ENCODE results near the gene DMPK.
"Not testable (repeated sequence)": the region's sequence is repeated elsewhere in the genome, so short reads cannot be mapped to it uniquely, and the experiment has no call there.

DMPK gene

GRCh38 chr19:45767410-45767880 is 14.8 kb downstream of the DMPK start:
- no peak for DNase-seq

DNA sequence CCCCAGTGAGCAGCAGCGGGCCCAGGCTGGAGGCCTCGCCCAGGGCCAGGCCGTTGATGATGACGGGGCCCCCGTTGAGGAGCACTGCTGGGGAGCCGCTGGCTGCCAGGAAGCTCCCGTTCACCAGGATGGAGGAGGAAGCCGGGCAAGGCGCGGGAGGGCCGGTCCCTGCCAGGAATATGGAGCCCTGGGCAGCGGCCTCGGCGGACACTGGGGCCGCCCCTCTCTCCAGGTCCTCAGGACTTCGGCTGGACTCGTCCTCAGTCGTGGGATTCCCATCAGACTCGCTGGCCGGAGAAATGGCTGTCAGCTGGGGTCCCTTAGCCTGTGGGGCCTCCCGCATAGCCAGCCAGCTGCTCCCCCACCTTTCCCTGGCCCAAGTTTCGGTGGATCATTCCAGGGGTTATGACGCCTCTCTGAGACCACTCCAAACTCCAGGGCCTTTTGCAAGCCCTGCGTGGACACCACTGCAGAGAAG is 15.4 kb downstream of the DMPK start:
- DNase-seq = no peak

DNA sequence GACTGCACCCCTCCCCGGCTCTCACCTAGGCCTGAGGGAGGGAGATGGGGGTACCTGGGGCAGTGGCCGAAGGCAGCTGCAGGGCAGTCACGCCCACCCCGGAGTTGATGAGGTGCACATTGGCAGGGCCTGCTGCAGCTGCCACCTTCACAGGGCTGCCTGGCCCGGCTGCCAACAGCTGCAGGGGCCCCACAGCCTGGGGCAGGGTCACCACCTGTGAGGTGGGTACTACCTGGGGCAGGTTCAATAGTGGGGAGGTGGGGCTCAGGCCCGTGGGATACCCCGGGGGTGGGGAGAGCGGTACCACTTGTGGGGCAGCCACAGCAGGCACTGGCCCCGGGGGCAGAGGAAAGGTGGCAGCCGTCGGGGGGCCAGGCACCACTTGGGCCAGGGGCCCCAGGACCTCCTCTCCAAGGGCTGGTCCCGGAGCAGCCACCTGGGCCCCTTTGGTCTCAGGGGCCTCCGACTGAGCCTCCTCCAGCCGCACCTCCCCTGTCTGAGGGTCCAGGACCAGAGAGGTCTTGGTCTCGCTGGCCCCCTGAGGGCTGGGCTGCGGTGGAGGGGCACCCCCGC is 15.9 kb downstream of the DMPK start:
- DNase-seq = no peak

DNA sequence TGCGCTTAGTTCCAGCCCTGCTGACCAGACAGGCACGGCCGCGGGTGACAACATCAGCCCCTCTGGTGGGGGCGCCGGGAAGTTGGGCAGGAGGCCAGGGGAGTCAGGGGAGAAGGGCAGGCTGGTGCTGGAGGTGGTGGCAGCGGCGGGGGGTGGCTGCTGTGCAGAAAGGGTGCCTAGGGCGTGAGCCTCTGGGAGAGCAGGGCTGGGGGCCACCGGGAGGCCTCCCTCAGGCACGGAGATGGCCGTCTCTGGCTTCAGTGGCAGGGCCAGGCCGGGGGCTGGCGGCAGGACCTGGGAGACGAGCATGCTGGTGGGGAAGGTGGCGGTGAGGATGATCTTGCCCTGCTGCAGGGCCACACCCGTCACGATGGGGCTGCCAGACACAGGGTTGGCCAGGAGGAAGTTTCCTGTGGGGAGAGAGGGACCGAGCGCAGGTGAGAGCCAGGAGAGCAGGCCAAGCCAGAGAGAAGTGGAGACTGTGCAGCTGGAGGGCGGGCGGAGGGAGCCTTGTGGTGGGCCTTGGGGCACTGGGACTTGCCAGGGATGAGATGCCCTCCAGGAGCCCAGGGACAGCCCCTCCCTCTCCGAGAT is 16.5 kb downstream of the DMPK start:
- no peak for DNase-seq

GRCh38 chr19:45764945-45765701 is 17.2 kb downstream of the DMPK start:
- no peak for DNase-seq

DNA sequence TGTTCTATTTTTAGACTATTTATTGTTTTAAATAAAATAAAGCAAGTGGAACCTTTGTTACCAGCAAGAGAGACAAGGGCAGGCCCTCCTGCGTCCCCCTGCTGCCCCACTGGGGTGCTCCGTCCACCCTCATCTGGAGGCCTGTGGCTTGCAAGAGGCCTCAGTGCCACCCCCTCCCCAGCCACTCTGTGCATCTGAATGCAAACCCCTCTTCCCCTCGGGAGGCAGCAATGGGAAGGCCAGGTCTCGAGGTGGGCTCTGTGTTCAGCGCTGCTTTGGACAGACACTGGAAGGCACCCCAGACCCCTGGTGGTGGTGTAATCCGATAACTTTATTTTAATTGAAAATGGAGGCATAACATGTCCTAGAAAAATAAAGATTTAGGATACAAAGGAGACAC is 17.8 kb downstream of the DMPK start:
- DNase-seq = no peak

DNA sequence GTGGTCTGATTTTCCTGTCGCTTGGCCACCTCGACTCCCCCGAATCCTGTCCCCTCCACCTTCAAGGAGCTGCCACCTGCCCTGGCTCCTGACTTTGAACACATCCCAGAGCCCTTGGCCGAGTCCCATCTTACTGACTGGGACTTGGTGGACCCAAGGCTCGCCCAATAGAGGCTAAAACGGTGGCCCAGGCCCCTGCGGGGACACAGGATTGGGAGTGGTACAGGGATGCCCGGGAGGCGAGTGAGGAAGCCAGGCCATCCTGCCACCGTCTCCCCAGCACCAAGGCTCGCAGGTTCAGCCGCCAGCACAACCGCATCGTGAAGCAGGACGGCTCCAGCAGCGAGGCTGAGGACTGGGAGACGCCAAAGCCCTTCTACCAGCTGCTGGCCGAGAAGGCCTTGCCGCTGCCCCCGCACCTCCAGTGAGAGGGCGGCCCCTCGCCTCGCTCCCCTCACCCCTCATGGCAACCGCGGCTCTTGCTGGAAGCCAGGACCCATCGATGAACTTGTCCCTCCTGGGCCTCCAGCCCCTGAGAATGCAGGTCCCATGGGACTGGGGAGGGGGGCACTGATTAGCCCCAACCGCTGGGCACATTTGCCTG is 18.5 kb downstream of the DMPK start:
- DNase-seq = no peak

DNA sequence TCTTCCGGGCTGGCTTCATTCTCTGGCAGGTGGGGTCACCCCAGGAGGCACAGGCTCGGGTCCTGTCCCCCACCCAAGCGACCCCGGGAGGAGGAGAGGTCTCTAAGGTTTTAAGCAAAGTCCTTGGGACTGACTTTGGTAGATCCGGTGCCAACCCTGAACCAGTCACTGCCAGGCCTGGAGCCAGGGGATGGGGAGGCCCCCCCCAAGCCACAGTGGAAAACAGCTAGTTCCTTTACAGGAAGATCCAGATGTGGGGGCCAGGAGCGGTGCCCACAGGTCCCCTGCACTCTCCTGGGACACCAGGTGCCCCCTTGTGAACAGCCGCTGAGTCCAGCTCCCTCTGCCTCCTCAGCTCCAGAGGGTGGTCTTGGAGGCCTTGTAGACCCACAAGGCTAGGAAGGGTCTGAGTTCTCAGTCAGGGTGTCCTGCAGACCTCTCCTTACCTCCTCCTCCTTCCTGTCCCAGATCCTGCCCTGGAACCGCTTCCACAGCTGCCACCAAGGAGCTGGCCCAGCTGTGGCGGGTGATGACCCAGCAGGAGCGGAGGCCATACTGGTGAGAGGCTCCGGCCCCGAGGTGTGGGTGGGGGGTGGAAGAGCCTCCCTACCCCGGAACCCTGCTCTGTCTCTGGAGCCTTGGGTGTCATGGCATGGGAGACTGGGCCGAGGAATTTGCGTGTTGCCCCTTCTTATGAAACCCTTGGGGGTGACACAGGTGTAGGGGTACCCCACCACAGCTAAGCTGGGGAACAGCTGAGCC is 19.2 kb downstream of the DMPK start:
- no peak for DNase-seq

GRCh38 chr19:45761714-45762113 is 20.6 kb downstream of the DMPK start:
- DNase-seq = no peak

GRCh38 chr19:45758921-45759320 is 23.4 kb downstream of the DMPK start:
- DNase-seq = no peak

DNA sequence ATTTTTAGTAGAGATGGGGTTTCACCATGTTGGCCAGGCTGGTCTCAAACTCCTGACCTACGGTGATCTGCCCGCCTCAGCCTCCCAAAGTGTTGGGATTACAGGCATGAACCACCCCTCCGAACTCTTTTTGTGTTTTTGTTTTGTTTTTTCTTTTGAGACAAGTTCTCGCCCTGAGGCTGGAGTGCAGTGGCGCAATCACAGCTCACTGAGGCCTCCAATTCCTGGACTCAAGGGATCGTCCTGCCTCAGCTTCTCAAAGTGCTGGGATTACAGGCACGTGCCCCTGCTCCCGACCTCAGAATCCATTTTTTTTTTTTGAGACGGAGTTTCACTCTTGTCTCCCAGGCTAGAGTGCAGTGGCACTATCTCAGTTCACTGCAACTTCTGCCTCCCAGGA is 24.6 kb downstream of the DMPK start:
- DNase-seq = no peak

DNA sequence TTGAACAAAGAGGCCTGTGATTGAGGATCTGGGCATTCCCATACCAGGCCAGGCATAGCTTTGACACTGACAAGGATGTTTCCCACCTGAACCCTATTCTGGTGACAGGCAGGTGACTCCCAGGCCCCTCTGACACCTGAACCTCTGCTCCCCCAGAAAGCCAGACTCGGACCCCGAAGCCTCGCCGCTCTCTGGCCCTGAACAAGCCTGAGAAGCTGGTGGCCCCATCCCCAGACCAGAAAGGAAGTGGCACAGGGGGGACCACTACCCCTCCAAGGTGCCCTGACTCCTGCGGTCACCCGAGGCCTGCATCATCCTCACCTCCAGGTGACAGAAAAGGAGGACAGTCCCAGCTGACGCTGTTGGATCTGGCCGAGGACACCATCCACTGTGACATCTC is 28.0 kb downstream of the DMPK start:
- no peak for DNase-seq

DNA sequence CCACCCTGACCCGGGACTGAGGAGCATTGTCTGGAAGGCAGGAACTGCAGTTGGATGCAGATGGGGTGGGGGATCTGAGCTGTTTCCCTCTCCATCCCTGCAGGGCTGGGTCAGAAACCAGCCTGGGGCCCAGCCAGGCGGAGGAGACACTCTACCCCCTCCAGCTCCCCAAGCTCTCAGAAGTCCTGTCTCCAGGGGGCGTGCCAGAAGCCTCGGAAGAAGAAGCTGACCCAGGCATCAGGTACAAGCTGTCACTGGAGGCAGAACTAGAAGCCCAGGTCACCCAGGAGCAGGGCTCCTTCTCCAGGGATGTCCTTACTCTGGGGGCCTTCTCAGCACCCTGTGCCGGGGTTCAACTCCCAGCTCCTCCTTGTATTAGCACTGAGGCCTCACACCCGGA is 28.7 kb downstream of the DMPK start:
- DNase-seq = no peak

DNA sequence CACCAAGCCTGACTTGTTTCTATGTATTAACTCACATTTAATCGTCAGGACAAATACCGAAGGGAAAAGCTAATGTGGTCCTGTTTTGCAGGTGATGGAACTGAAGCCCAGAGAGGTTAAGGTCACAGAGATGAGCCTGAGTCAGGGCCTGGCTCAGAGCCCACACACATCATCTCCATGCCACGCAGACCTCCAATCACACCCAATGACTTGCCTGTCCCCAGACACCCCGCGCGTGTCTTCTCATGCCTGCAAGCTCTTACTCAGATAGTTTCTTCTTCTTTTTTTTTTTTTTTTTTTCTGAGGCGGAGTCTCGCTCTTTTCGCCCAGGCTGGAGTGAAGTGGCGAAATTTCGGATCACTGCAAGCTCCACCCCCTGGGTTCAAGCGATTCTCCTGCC is 29.7 kb downstream of the DMPK start:
- no peak for DNase-seq

GRCh38 chr19:45751483-45751882 is 30.8 kb downstream of the DMPK start:
- not testable (repeated sequence) for DNase-seq

DNA sequence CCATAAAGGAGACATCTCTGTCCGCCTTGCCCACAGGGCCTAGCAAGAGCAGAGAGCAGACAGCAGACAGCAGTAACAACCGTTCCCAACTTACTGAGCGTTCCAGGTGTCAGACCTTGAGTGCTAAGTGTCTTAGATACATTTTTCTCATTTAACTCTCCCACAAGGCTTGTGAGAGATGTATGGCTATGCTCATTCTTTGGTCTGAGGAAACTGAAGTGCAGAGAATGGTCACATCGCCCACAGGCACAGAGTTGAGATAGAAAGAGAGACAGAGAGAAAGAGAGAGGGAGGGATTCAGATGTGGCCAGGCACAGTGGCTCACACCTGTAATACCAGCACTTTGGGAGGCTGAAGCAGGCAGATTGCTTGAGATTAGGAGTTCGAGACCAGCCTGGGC is 34.8 kb downstream of the DMPK start:
- no peak for DNase-seq

GRCh38 chr19:45746866-45747265 is 35.4 kb downstream of the DMPK start:
- DNase-seq = no peak

DNA sequence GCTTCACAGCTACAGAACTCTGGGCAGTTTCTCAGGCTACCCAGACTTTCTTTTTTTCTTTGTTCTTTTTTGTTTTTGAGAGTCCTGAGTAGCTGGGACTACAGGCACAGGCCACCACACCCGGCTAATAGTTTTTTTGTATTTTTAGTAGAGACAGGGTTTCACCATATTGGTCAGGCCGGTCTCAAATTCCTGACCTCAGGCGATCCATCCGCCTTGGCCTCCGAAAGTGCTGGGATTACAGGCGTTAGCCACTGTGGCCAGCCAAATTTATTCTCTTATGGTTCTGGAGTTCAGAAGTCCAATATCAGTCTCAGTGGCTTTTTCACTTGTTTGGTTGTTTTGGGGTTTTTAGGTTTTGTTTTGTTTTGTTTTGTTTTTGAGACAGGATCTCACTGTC is 36.7 kb downstream of the DMPK start:
- no peak for DNase-seq

- no peak for DNase-seq
Measured at GRCh38 chr19:45742969-45743368, 39.3 kb downstream of the DMPK start.

GRCh38 chr19:45739498-45740439 is 42.5 kb downstream of the DMPK start:
- no peak for DNase-seq

DNA sequence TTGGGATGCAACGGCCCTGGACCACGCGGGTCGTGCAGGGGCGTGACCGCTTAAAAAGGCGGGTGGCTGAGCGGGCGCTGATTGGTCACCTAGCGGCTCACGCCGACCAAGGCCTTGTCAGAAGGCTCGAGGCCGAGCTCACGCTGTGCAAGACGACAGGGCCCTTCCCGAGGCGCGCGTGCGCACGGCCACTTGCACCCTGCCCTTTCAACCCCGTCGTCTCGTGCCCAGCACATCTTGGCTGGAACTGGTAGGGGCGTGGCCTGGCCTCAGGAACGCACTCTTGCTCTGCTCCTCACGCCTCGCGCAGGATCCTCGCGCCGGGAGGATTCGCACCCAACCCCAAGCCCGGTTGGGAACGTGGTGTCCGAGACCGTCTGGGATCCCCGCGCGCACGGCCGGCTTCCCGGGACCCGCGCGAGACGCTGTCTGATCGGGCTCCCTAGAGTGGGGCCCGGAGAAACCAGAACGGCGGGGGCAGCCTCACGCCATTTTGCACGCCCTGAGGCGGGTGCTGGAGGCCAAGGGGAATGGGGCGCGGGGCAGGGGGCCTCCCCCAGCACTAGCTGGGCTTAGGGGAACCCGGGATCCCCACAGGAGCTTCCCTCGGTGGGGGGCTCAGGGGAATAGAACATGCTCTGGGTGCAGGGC is 49.0 kb downstream of the DMPK start, which contains the start of gene MEIOSIN:
TSS of gene MEIOSIN (plus strand) at position 280 of the 651 bp plus-strand sequence. CDS start 1,938 bp downstream, outside the sequence.
- DNase-seq = no peak
